ENCODE data around the gene TRAF3. TPM values are rescaled to one million over a fixed set of nuclear protein-coding genes. Genes with fewer than 3 reads are reported as not detected.

TRAF3 gene
- total RNA-seq, 4 donors from 2014 or later, result 5.5 to 14.7 (median 6.9) TPM

- intact Hi-C loops (cut with DNase I; ENCODE audit: low total_unique reads), result loop anchor here (5.0 kb wide), 1 partner anchor 64 kb away; the partner anchor contains the start of gene TRAF3
- no peaks in the 10 kb centered on the region for H3K9me3 ChIP-seq
- H3K27ac ChIP-seq, result no peak overlapping the region
- ATAC-seq, result no peak
- no peaks in the 10 kb centered on the region for H3K4me1 ChIP-seq
- in situ Hi-C loops (cut with MboI; ENCODE audit: low sequenced_read_pairs in 4 of 4), result no loop called here
- no peak overlapping the region for H3K4me3 ChIP-seq
- no peaks in the 10 kb centered on the region for H3K36me3 ChIP-seq
- no peaks in the 10 kb centered on the region for H3K27me3 ChIP-seq
- DNase-seq, result no peak
- no peak for TF ChIP-seq POLR2A (IDR thresholded peaks at IDR 0.05)
- no peak for TF ChIP-seq CTCF (IDR thresholded peaks at IDR 0.05 in 4 of 5, conservative IDR thresholded peaks at IDR 0.05 in 1 of 5)
These were observed 63.7 kb downstream of the TRAF3 start for GRCh38 chr14:102840771-102841528.

GRCh38 chr14:102848830-102849525 is 71.7 kb downstream of the TRAF3 start:
- Histone ChIP-seq H3K4me1 (no peaks in the 10 kb centered on the region), H3K4me3 (no peak overlapping the region), H3K9me3 (no peaks in the 10 kb centered on the region), H3K27me3 (no peaks in the 10 kb centered on the region), H3K27ac (no peak overlapping the region), H3K36me3 (no peaks in the 10 kb centered on the region)
- in situ Hi-C loops (cut with MboI; ENCODE audit: low sequenced_read_pairs in 4 of 4) (no loop called here), intact Hi-C loops (cut with DNase I; ENCODE audit: low total_unique reads) (no loop called here)
- DNase-seq (peak in 1 of 2 donors; percentile 34), ATAC-seq (peak in 1 of 2 donors; percentile 34)
- TF ChIP-seq POLR2A (IDR thresholded peaks at IDR 0.05) (no peak), CTCF (IDR thresholded peaks at IDR 0.05 in 4 of 5, conservative IDR thresholded peaks at IDR 0.05 in 1 of 5) (no peak)

GRCh38 chr14:102849526-102850379 is 72.5 kb downstream of the TRAF3 start:
- no peaks in the 10 kb centered on the region for H3K4me1 ChIP-seq
- ATAC-seq, result no peak
- H3K27ac ChIP-seq, result no peak overlapping the region
- H3K9me3 ChIP-seq, result no peaks in the 10 kb centered on the region
- in situ Hi-C loops (cut with MboI; ENCODE audit: low sequenced_read_pairs in 4 of 4), result no loop called here
- H3K36me3 ChIP-seq, result no peaks in the 10 kb centered on the region
- no peak overlapping the region for H3K4me3 ChIP-seq
- TF ChIP-seq POLR2A (IDR thresholded peaks at IDR 0.05) (no peak), CTCF (IDR thresholded peaks at IDR 0.05 in 4 of 5, conservative IDR thresholded peaks at IDR 0.05 in 1 of 5) (no peak)
- no peak for DNase-seq
- H3K27me3 ChIP-seq, result no peaks in the 10 kb centered on the region
- intact Hi-C loops (cut with DNase I; ENCODE audit: low total_unique reads), result no loop called here

- Histone ChIP-seq H3K36me3 (no peaks in the 10 kb centered on the region), H3K27ac (no peak overlapping the region), H3K4me3 (no peak overlapping the region), H3K27me3 (no peaks in the 10 kb centered on the region), H3K4me1 (no peaks in the 10 kb centered on the region), H3K9me3 (no peaks in the 10 kb centered on the region)
- in situ Hi-C loops (cut with MboI; ENCODE audit: low sequenced_read_pairs in 4 of 4) (no loop called here), intact Hi-C loops (cut with DNase I; ENCODE audit: low total_unique reads) (no loop called here)
- ATAC-seq, result peak in 1 of 2 donors; percentile 79
- TF ChIP-seq POLR2A (IDR thresholded peaks at IDR 0.05) (no peak), CTCF (IDR thresholded peaks at IDR 0.05 in 4 of 5, conservative IDR thresholded peaks at IDR 0.05 in 1 of 5) (no peak)
- peak in 1 of 2 donors; percentile 12 for DNase-seq
These were observed 76.4 kb downstream of the TRAF3 start for GRCh38 chr14:102853648-102854047.
